ENCODE measurements around the gene NR1I3.

NR1I3 gene

GRCh38 chr1:161216945-161217712 lies 20.9 kb downstream of the NR1I3 start:
- DNase-seq: no peak

- DNase-seq: no peak
Measured at GRCh38 chr1:161215076-161215475, 22.9 kb downstream of the NR1I3 start, which contains the start of gene FCER1G. FCER1G (plus strand) TSS chr1:161215295; CDS start chr1:161215322, 27 bp downstream.

- no peak for DNase-seq
Measured at GRCh38 chr1:161214369-161214768, 23.6 kb downstream of the NR1I3 start.

- DNase-seq: peak; percentile 79
Measured at GRCh38 chr1:161209790-161210409, 28.1 kb downstream of the NR1I3 start.

GRCh38 chr1:161207173-161207572 lies 30.8 kb downstream of the NR1I3 start:
- DNase-seq: no peak

GRCh38 chr1:161206411-161207140 lies 31.4 kb downstream of the NR1I3 start:
- DNase-seq: no peak

GRCh38 chr1:161201836-161202712 lies 35.9 kb downstream of the NR1I3 start, which contains the start of gene NDUFS2:
NDUFS2 (plus strand) TSS chr1:161202367; CDS start chr1:161202386, 19 bp downstream.
- peak; percentile 97 for DNase-seq

GRCh38 chr1:161200992-161201835 lies 36.8 kb downstream of the NR1I3 start:
- DNase-seq: no peak

- peak; percentile 44 for DNase-seq
Measured at GRCh38 chr1:161200421-161200991, 37.5 kb downstream of the NR1I3 start.

- DNase-seq: no peak
Measured at GRCh38 chr1:161199506-161200139, 38.4 kb downstream of the NR1I3 start.

GRCh38 chr1:161198897-161199431 lies 39.0 kb downstream of the NR1I3 start, which contains the start of gene ADAMTS4:
ADAMTS4 (minus strand) TSS chr1:161199054; CDS start chr1:161198627, 427 bp downstream.
- DNase-seq: no peak

GRCh38 chr1:161198194-161198896 lies 39.7 kb downstream of the NR1I3 start:
- no peak for DNase-seq

GRCh38 chr1:161197560-161198193 lies 40.3 kb downstream of the NR1I3 start:
- no peak for DNase-seq

GRCh38 chr1:161196521-161197451 lies 41.2 kb downstream of the NR1I3 start:
- no peak for DNase-seq

- no peak for DNase-seq
Measured at GRCh38 chr1:161196111-161196510, 41.9 kb downstream of the NR1I3 start.

- DNase-seq: no peak
Measured at GRCh38 chr1:161195171-161195570, 42.8 kb downstream of the NR1I3 start.

GRCh38 chr1:161193561-161194235 lies 44.3 kb downstream of the NR1I3 start:
- no peak for DNase-seq
